ENCODE results near the gene UMODL1.

UMODL1 gene

GRCh38 chr21:42158846-42159245, 87.7 kb downstream of the UMODL1 start:
- TF ChIP-seq GATA2 (IDR thresholded peaks at IDR 0.05; ENCODE audit: low read depth, low read length) = no peak
- no peak for TF ChIP-seq GATA3 (IDR thresholded peaks at IDR 0.05; ENCODE audit: low read depth, low read length)

GRCh38 chr21:42159560-42160110, 88.5 kb downstream of the UMODL1 start:
- no peak for TF ChIP-seq GATA3 (IDR thresholded peaks at IDR 0.05; ENCODE audit: low read depth, low read length)
- no peak for TF ChIP-seq GATA2 (IDR thresholded peaks at IDR 0.05; ENCODE audit: low read depth, low read length)

GRCh38 chr21:42160111-42160721, 89.1 kb downstream of the UMODL1 start:
- no peak for TF ChIP-seq GATA3 (IDR thresholded peaks at IDR 0.05; ENCODE audit: low read depth, low read length)
- TF ChIP-seq GATA2 (IDR thresholded peaks at IDR 0.05; ENCODE audit: low read depth, low read length) = no peak

- no peak for TF ChIP-seq GATA2 (IDR thresholded peaks at IDR 0.05; ENCODE audit: low read depth, low read length)
- no peak for TF ChIP-seq GATA3 (IDR thresholded peaks at IDR 0.05; ENCODE audit: low read depth, low read length)
Observed at GRCh38 chr21:42160765-42161164, 89.6 kb downstream of the UMODL1 start.

- TF ChIP-seq GATA3 (IDR thresholded peaks at IDR 0.05; ENCODE audit: low read depth, low read length) (no peak), GATA2 (IDR thresholded peaks at IDR 0.05; ENCODE audit: low read depth, low read length) (no peak)
Observed at GRCh38 chr21:42161401-42161955, 90.4 kb downstream of the UMODL1 start.

GRCh38 chr21:42161956-42162681, 91.0 kb downstream of the UMODL1 start:
- TF ChIP-seq GATA3 (IDR thresholded peaks at IDR 0.05; ENCODE audit: low read depth, low read length) (no peak), GATA2 (IDR thresholded peaks at IDR 0.05; ENCODE audit: low read depth, low read length) (no peak)

GRCh38 chr21:42162831-42163510, 91.9 kb downstream of the UMODL1 start:
- TF ChIP-seq GATA2 (IDR thresholded peaks at IDR 0.05; ENCODE audit: low read depth, low read length) (no peak), GATA3 (IDR thresholded peaks at IDR 0.05; ENCODE audit: low read depth, low read length) (no peak)

GRCh38 chr21:42163511-42163863, 92.4 kb downstream of the UMODL1 start:
- no peak for TF ChIP-seq GATA2 (IDR thresholded peaks at IDR 0.05; ENCODE audit: low read depth, low read length)
- TF ChIP-seq GATA3 (IDR thresholded peaks at IDR 0.05; ENCODE audit: low read depth, low read length) = no peak

- TF ChIP-seq GATA2 (IDR thresholded peaks at IDR 0.05; ENCODE audit: low read depth, low read length) (no peak), GATA3 (IDR thresholded peaks at IDR 0.05; ENCODE audit: low read depth, low read length) (no peak)
Observed at GRCh38 chr21:42164064-42164789, 93.1 kb downstream of the UMODL1 start.

GRCh38 chr21:42164818-42165217, 93.7 kb downstream of the UMODL1 start:
- TF ChIP-seq GATA3 (IDR thresholded peaks at IDR 0.05; ENCODE audit: low read depth, low read length) (no peak), GATA2 (IDR thresholded peaks at IDR 0.05; ENCODE audit: low read depth, low read length) (no peak)

- TF ChIP-seq GATA2 (IDR thresholded peaks at IDR 0.05; ENCODE audit: low read depth, low read length) (no peak), GATA3 (IDR thresholded peaks at IDR 0.05; ENCODE audit: low read depth, low read length) (no peak)
Observed at GRCh38 chr21:42165901-42166300, 94.8 kb downstream of the UMODL1 start.

GRCh38 chr21:42169758-42170157, 98.6 kb downstream of the UMODL1 start:
- TF ChIP-seq GATA3 (IDR thresholded peaks at IDR 0.05; ENCODE audit: low read depth, low read length) = no peak
- TF ChIP-seq GATA2 (IDR thresholded peaks at IDR 0.05; ENCODE audit: low read depth, low read length) = no peak

- TF ChIP-seq GATA3 (IDR thresholded peaks at IDR 0.05; ENCODE audit: low read depth, low read length) (no peak), GATA2 (IDR thresholded peaks at IDR 0.05; ENCODE audit: low read depth, low read length) (no peak)
Observed at GRCh38 chr21:42171091-42172053, 100.3 kb downstream of the UMODL1 start.

All from SH-SY5Y (cell line).